Gastroesophageal sphincter (tissue), 4 donors: ENCODE measurements around the gene EMP1. TPM values are rescaled to one million over a fixed set of nuclear protein-coding genes. Genes with fewer than 3 reads are reported as not detected.

ENCODE experiments used
- ATAC-seq: fragments of 150-250 bp; one replicate; pipeline ENCODE4 v1.9.1; 2016; ENCODE audit warnings: mild to moderate bottlenecking, moderate library complexity
- H3K27ac ChIP-seq, 4 donors: fragments of 200-600 bp; sonication (generic) in 3 of 4; 1 replicate in 3 of 4; 2 replicates in 1 of 4; pipeline ENCODE4 v1.5.1; 2016 to 2019
- H3K27me3 ChIP-seq: fragments of 200-600 bp; sonication (generic); one replicate; pipeline ENCODE4 v1.5.1; 2019
- H3K36me3 ChIP-seq, 2 donors: fragments of 200-600 bp; sonication (generic); one replicate each; pipeline ENCODE4 v1.5.1; 2019; ENCODE audit warnings: control low read depth in 1 of 2
- H3K4me1 ChIP-seq, 3 donors: fragments of 200-600 bp; sonication (generic); 1 replicate in 2 of 3; 2 replicates in 1 of 3; pipeline ENCODE4 v1.5.1; 2016 to 2019; ENCODE audit warnings: control low read depth in 2 of 3
- H3K4me3 ChIP-seq, 2 donors: fragments of 200-600 bp; sonication (generic); one replicate each; pipeline ENCODE4 v1.5.1; 2019; ENCODE audit warnings: mild to moderate bottlenecking in 1 of 2, moderate library complexity in 1 of 2
- H3K9me3 ChIP-seq, 3 donors: fragments of 200-600 bp; sonication (generic); one replicate each; pipeline ENCODE4 v1.5.1; 2017 to 2019; ENCODE audit warnings: control low read depth in 2 of 3
- CTCF ChIP-seq, 4 experiments: fragments of 200-600 bp in 2 of 4; fragments of 450-650 bp in 2 of 4; sonication (generic) in 1 of 4; IDR thresholded peaks; one replicate each; pipeline ENCODE4 v1.5.1; 2017 to 2019; ENCODE audit warnings: antibody characterized with exemption in 4 of 4, mild to moderate bottlenecking in 2 of 4, moderate library complexity in 2 of 4
- EP300 ChIP-seq: sonication (generic); formaldehyde crosslinking; IDR thresholded peaks from one replicate; pipeline ENCODE4 v1.6.1; 2017; ENCODE audit warnings: antibody characterized with exemption, mild to moderate bottlenecking
- POLR2A ChIP-seq, 2 donors: fragments of 450-650 bp; IDR thresholded peaks; one replicate each; pipeline ENCODE4 v1.6.1; 2017; ENCODE audit warnings: antibody characterized with exemption in 2 of 2, mild to moderate bottlenecking in 2 of 2, moderate library complexity in 1 of 2
- POLR2AphosphoS5 ChIP-seq: sonication (generic); formaldehyde crosslinking; IDR thresholded peaks from one replicate; pipeline ENCODE4 v1.6.1; 2017; ENCODE audit warnings: antibody characterized with exemption
- WGBS, 2 donors: methylation state at CpG; one replicate each; pipeline ENCODE4 v1.1.5; 2018; ENCODE audit warnings: low coverage in 1 of 2; 5-methylcytosine and 5-hydroxymethylcytosine counted together
- total RNA-seq, 4 donors: library from RNA; depleted of rRNA; stranded (reverse); fragments of >200 nt; gene quantifications; one replicate each; pipeline ENCODE4 v1.1.0, GENCODE V29; 2016

The EMP1 gene
- total RNA-seq, 4 donors from 2014 or later = 50.0 to 482 (median 331) TPM

DNA sequence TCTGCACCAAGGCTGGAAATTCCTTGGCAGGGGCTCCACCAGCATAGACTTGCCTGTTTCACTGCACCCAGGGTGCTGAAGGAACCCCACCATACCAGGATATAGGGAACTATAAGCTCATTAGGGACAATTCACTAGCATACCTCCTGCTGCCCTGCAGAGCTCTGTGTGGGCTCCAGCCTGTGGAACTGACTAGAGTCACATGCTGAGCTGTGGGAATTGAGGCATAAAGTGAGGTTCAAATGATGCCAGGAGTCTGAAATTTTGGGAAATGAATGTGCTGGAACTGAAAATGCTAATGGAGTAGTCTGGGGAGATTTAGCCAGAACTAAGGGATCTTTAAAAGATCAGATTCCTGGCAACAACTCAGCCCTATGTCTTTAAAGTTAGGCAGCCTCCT is 7.3 kb upstream of the EMP1 start:
- Histone ChIP-seq H3K36me3 (no peaks in the 10 kb centered on the region), H3K9me3 (no peaks in the 10 kb centered on the region), H3K4me1 (peaks cover 0 to 17% (median 0%) of the 10 kb centered on the region in 3 donors), H3K4me3 (no peak overlapping the region), H3K27me3 (no peaks in the 10 kb centered on the region), H3K27ac (no peak overlapping the region)
- TF ChIP-seq POLR2AphosphoS5 (peak; percentile 16), EP300 (no peak), CTCF (IDR thresholded peaks at IDR 0.05) (no peak)
- ATAC-seq = peak; percentile 62

DNA sequence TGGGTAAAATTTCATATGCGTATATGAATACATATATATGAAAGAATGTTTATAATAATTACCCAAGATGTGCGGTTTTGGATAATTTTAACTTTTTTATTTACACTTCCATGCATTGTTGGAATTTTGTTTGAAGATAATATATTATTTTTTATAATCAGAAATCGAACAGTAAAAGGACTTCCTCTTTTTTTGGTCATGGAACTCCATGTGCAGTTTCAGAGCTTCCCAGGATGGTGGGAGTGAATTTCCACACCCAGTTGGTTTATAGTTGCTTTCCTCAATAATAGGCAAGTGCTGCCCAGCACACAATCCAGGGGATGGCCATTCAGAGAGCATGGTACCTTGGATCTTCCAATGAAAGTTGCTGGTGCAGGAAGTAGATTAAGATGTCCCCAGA is 6.3 kb upstream of the EMP1 start:
- Histone ChIP-seq H3K36me3 (no peaks in the 10 kb centered on the region), H3K27me3 (no peaks in the 10 kb centered on the region), H3K27ac (no peak overlapping the region), H3K4me1 (peaks cover 0 to 25% (median under 1%) of the 10 kb centered on the region in 3 donors), H3K4me3 (no peak overlapping the region), H3K9me3 (no peaks in the 10 kb centered on the region)
- WGBS, 2 donors = 48 to 58% methylated on average over 3 of the region's 3 CpGs
- no peak for TF ChIP-seq CTCF (IDR thresholded peaks at IDR 0.05)
- ATAC-seq = no peak

DNA sequence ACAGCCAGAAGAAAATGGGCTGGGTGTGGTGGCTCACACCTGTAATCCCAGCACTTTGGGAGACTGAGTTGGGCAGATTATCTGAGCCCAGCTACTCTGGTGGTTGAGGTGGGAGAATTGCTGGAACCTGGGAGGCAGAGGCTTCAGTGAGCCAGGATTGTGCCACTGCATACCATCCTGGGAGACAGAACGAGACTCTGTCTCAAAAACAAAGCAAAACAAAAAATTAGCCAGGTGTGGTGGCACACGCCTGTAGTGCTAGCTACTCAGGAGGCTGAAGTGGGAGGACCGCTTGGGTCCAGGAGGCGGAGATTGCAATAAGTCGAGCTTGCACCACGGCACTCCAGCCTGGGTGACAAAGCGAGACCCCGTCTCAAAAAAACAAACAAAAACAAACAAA is 3.8 kb upstream of the EMP1 start:
- no peak overlapping the region for H3K27ac ChIP-seq
- peaks cover 0 to 41% (median 9%) of the 10 kb centered on the region in 3 donors for H3K4me1 ChIP-seq
- no peak overlapping the region for H3K4me3 ChIP-seq
- no peaks in the 10 kb centered on the region for H3K9me3 ChIP-seq
- no peak for ATAC-seq
- H3K36me3 ChIP-seq = no peaks in the 10 kb centered on the region
- 87 to 88% methylated on average over 7 to 8 of the region's 8 CpGs for WGBS, 2 donors
- H3K27me3 ChIP-seq = no peaks in the 10 kb centered on the region
- TF ChIP-seq POLR2A (IDR thresholded peaks at IDR 0.05) = no peak

- H3K36me3 ChIP-seq = no peaks in the 10 kb centered on the region
- peaks cover 0 to 39% (median 9%) of the 10 kb centered on the region in 3 donors for H3K4me1 ChIP-seq
- no peak for ATAC-seq
- H3K4me3 ChIP-seq = no peak overlapping the region
- no peaks in the 10 kb centered on the region for H3K9me3 ChIP-seq
- H3K27me3 ChIP-seq = no peaks in the 10 kb centered on the region
- no peak overlapping the region for H3K27ac ChIP-seq
- WGBS, 2 donors = 63 to 79% methylated on average over 9 to 11 of the region's 11 CpGs
- TF ChIP-seq CTCF (IDR thresholded peaks at IDR 0.05) (no peak), EP300 (no peak), POLR2A (IDR thresholded peaks at IDR 0.05) (no peak), POLR2AphosphoS5 (no peak)
Measured at GRCh38 chr12:13193505-13194231, 2.9 kb upstream of the EMP1 start.

- Histone ChIP-seq H3K27me3 (no peaks in the 10 kb centered on the region), H3K36me3 (no peaks in the 10 kb centered on the region), H3K4me3 (no peak overlapping the region), H3K9me3 (no peaks in the 10 kb centered on the region), H3K4me1 (peaks cover 0 to 42% (median 9%) of the 10 kb centered on the region in 3 donors), H3K27ac (peak overlapping the region in 2 of 4 donors; percentile 29 to 43)
- ATAC-seq = no peak
- no peak for TF ChIP-seq EP300
- no peak for TF ChIP-seq CTCF (IDR thresholded peaks at IDR 0.05)
- no peak for TF ChIP-seq POLR2AphosphoS5
- TF ChIP-seq POLR2A (IDR thresholded peaks at IDR 0.05) = no peak
- WGBS, 2 donors = 60 to 67% methylated on average over 1 to 4 of the region's 6 CpGs
Measured at GRCh38 chr12:13194401-13195110, 2.0 kb upstream of the EMP1 start.
